Activated CD8-positive, alpha-beta memory T cell treated with anti-CD3 and anti-CD28 coated beads, Interleukin-2, amount 50 U/mL, for 48 hours (primary cell): ENCODE measurements around the gene MRPL54.
"Not testable (repeated sequence)": the region's sequence is repeated elsewhere in the genome, so short reads cannot be mapped to it uniquely, and the experiment has no call there.

ENCODE experiments used
- DNase-seq: peaks from one replicate; pipeline ENCODE4 v3.0.0-alpha.2; 2020

The MRPL54 gene

GRCh38 chr19:3743486-3743885 lies 19.0 kb upstream of the MRPL54 start:
- DNase-seq = no peak

GRCh38 chr19:3745363-3746045 lies 17.0 kb upstream of the MRPL54 start:
- no peak for DNase-seq

GRCh38 chr19:3746371-3747056 lies 16.0 kb upstream of the MRPL54 start:
- no peak for DNase-seq

- DNase-seq = no peak
Observed at GRCh38 chr19:3748965-3749364, 13.5 kb upstream of the MRPL54 start.

- no peak for DNase-seq
Observed at GRCh38 chr19:3750211-3750610, 12.3 kb upstream of the MRPL54 start.

GRCh38 chr19:3751236-3751635 lies 11.2 kb upstream of the MRPL54 start:
- DNase-seq = no peak

GRCh38 chr19:3752492-3752891 lies 10.0 kb upstream of the MRPL54 start:
- DNase-seq = no peak

- DNase-seq = no peak
Observed at GRCh38 chr19:3753631-3754410, 8.7 kb upstream of the MRPL54 start.

GRCh38 chr19:3757705-3758104 lies 4.8 kb upstream of the MRPL54 start:
- DNase-seq = not testable (repeated sequence)

- not testable (repeated sequence) for DNase-seq
Observed at GRCh38 chr19:3758297-3758696, 4.2 kb upstream of the MRPL54 start.

GRCh38 chr19:3759482-3760254 lies 2.8 kb upstream of the MRPL54 start:
- no peak for DNase-seq

- no peak for DNase-seq
Observed at GRCh38 chr19:3760871-3761361, 1.6 kb upstream of the MRPL54 start.

- peak; percentile 99 for DNase-seq
Observed at GRCh38 chr19:3761382-3762129, 926 bp upstream of the MRPL54 start, which contains the start of gene APBA3. APBA3 (minus strand) TSS chr19:3761692; CDS start chr19:3760264, 1,428 bp downstream.

GRCh38 chr19:3762130-3762473 lies 380 bp upstream of the MRPL54 start:
- no peak for DNase-seq

- no peak for DNase-seq
Observed at GRCh38 chr19:3765121-3765520, 2.6 kb downstream of the MRPL54 start.

- not testable (repeated sequence) for DNase-seq
Observed at GRCh38 chr19:3765757-3766156, 3.3 kb downstream of the MRPL54 start.

- DNase-seq = no peak
Observed at GRCh38 chr19:3766520-3766919, 4.0 kb downstream of the MRPL54 start.

GRCh38 chr19:3767050-3767449 lies 4.6 kb downstream of the MRPL54 start:
- DNase-seq = no peak

GRCh38 chr19:3768015-3768747 lies 5.7 kb downstream of the MRPL54 start:
- no peak for DNase-seq

GRCh38 chr19:3768748-3769099 lies 6.2 kb downstream of the MRPL54 start:
- DNase-seq = no peak

- no peak for DNase-seq
Observed at GRCh38 chr19:3769494-3769893, 7.0 kb downstream of the MRPL54 start.
